HG03378 (cell line): ENCODE results near the gene CFAP45.

Experiments used
- ATAC-seq: cut with Tn5 transposase; IDR thresholded peaks from one replicate; pipeline ENCODE4 v1.9.1; 2021; ENCODE audit warnings: mild to moderate bottlenecking, moderate library complexity; ENCODE audit not compliant: unreplicated experiment

Gene CFAP45

GRCh38 chr1:159831412-159832141 is 68.4 kb downstream of the CFAP45 start:
- no peak for ATAC-seq

DNA sequence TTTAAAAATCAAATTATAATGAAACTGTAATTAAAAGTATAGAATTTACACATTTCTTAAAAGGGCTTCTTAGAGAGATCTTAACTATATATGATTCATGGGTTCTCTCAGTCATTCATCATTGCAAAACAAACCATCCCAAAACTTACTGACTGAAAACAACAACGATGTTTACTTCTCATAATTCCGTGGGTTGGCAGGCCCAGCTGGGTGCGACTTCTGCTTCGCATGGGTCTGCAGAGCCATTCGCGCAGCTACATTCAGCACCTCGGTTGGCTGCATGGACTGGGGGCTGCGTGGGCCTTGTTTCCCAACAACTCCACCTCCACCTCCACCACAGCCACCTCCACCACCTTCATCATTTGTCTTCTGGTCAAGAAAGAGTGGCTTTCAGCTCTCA is 69.2 kb downstream of the CFAP45 start:
- ATAC-seq, result no peak

GRCh38 chr1:159829822-159830465 is 70.0 kb downstream of the CFAP45 start:
- no peak for ATAC-seq

GRCh38 chr1:159829273-159829634 is 70.7 kb downstream of the CFAP45 start:
- ATAC-seq, result peak; percentile 82

DNA sequence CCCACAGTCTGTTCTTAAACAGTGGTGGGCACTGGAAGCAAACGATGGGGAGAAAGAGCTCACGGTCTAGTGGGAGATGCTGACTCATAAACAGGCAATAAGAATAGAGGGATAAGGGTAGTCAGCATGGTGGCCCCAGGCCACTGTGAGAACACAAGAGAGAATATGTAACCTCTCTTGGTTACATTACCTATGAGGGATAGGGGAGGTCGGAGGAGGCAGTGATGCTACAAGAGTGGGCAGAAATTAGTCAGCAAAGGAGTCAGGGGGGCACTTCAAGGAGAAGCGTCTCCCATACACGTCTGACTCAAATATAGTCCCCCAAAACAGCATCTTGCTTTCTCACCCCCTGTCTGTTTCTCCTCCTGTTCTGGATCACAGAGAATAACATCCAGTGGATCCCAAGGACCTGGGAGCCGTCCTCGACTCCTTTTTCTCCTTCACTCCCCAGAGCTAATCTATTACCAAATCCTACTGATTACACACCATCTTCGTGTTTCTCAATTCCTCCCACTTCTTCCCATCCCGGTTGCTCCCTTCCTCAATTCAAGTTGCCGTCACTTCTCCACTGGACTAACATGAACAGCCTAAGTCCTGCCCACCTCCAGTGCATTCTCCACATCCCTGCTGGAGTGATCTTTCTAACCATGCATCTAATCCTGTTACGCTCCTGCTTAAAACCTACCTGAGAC is 71.2 kb downstream of the CFAP45 start:
- no peak for ATAC-seq

- no peak for ATAC-seq
Observed at GRCh38 chr1:159828176-159828575, 71.8 kb downstream of the CFAP45 start.

GRCh38 chr1:159827549-159827948 is 72.4 kb downstream of the CFAP45 start:
- ATAC-seq, result no peak

GRCh38 chr1:159827102-159827490 is 72.9 kb downstream of the CFAP45 start:
- no peak for ATAC-seq

- ATAC-seq, result peak; percentile 47
Observed at GRCh38 chr1:159826441-159827101, 73.4 kb downstream of the CFAP45 start, which contains the start of gene SLAMF8. SLAMF8 (plus strand) TSS chr1:159826873; CDS start chr1:159826899, 26 bp downstream.

DNA sequence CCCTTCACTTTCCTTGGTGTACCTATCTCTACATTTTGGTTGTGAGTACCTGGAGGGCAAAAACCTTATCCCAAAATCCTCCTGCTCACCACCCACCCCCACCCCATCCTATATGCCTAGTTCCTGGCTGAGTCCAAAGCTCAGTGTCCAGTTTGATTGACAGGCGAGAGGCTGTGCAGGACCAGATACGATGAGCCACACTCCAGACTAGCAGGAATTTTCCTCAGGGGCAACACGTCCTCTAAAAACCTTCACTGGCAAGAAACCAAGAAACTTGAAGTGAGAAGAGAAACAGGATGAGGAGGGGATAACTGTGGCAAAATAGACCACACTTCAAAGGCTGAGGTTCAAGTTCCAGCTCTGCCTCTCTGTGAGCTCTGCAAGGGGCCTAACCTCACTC is 74.4 kb downstream of the CFAP45 start:
- ATAC-seq, result no peak

DNA sequence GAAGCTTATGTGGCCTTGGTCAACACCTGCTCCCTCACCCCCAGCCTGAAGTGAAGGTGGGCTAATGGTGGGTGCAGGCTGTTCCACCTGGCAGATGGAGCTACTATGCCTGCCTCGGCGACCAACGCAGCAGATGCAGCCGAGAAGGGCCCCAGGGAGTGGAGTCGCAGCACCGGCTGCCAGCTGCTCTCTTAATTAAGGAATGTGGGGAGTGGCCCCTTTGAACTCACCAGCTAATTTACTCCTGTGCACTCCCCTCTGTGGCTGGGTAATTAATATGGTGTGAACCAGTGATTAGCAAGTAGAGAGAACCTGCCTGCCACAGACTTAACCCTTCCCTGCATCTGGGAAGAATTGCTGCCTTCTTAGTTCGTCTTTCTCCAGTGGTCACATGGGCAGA is 76.6 kb downstream of the CFAP45 start:
- no peak for ATAC-seq
